Muscle of back (tissue), 11 donors: ENCODE data around the gene CDH15. TPM values are rescaled to one million over a fixed set of nuclear protein-coding genes. Genes with fewer than 3 reads are reported as not detected.
A peak's percentile ranks its signal among the peaks of the same experiment; 100 is the strongest.
"Not testable (repeated sequence)": the region's sequence is repeated elsewhere in the genome, so short reads cannot be mapped to it uniquely, and the experiment has no call there.

ENCODE experiments used
- DNase-seq, 3 donors: peaks; one replicate each; pipeline versions ENCODE4 v3.0.0 to v3.0.0-alpha.2; 2013
- polyA plus RNA-seq, 10 donors: library from polyadenylated mRNA; unstranded; fragments of 120-200 nt; gene quantifications; one replicate each; pipeline ENCODE4 v1.2.1, GENCODE V29; 2013; ENCODE audit not compliant: insufficient read length in 10 of 10

Gene CDH15
- polyA plus RNA-seq, 10 donors, result 108 to 185 (median 151) TPM

- no peak for DNase-seq
These were observed 51.4 kb downstream of the CDH15 start for GRCh38 chr16:89222931-89223330.

- no peak for DNase-seq
These were observed 53.1 kb downstream of the CDH15 start for GRCh38 chr16:89224665-89225064.

- DNase-seq, result peak; percentile 44 to 76 (median 52)
These were observed 58.7 kb downstream of the CDH15 start for GRCh38 chr16:89230255-89230654.

GRCh38 chr16:89232107-89232506, 60.6 kb downstream of the CDH15 start:
- no peak for DNase-seq

GRCh38 chr16:89233678-89234490, 62.3 kb downstream of the CDH15 start:
- no peak for DNase-seq

- DNase-seq, result no peak
These were observed 66.2 kb downstream of the CDH15 start for GRCh38 chr16:89237733-89238132.

- DNase-seq, result peak; percentile 74 to 94 (median 82)
These were observed 69.8 kb downstream of the CDH15 start for GRCh38 chr16:89241187-89242007.

- no peak for DNase-seq
These were observed 71.2 kb downstream of the CDH15 start for GRCh38 chr16:89242795-89243200.

GRCh38 chr16:89243664-89244063, 72.1 kb downstream of the CDH15 start:
- no peak for DNase-seq

- not testable (repeated sequence) for DNase-seq
These were observed 72.7 kb downstream of the CDH15 start for GRCh38 chr16:89244264-89244663.

GRCh38 chr16:89244754-89245153, 73.2 kb downstream of the CDH15 start:
- no peak for DNase-seq

Other genes with a start within 250 kb of the CDH15 start
- 10 to 100 TPM in 9 of 10 donors, 1 to 10 TPM in 1; 9.4 to 19.0 (median 16.4) TPM for gene CBFA2T3, start 194.5 kb upstream of the CDH15 start, polyA plus RNA-seq
- 10 to 100 TPM; 12.9 to 23.8 (median 14.8) TPM for gene ACSF3, start 77.9 kb upstream of the CDH15 start, polyA plus RNA-seq
- 1 to 10 TPM in 6 of 10 donors, under 1 TPM in 4; 0.43 to 4.1 (median 1.1) TPM for gene SLC22A31, start 28.8 kb downstream of the CDH15 start, polyA plus RNA-seq
- 1 to 10 TPM; 4.4 to 7.2 (median 5.7) TPM for gene ZNF778, start 46.0 kb downstream of the CDH15 start, polyA plus RNA-seq